ENCODE results near the gene PIK3AP1.

Gene PIK3AP1

DNA sequence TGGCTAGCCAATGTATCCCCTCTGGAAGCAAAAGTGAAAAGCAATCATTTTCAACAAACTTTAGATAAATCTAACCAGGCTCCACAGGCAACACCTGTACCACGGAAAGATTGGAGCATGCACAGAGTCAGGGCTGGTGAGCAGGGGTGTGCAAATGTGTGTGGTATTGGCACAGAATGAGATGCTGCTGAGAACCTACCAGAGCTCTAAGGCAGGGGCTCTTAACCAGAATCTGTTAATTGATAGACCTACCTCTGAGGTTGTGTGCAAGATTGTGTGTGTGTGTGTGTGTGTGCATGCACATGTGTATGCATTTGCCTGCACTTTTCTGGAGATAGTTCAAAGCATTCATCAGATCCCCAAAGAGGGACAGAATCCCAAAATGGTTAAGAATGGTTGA lies 62.9 kb downstream of the PIK3AP1 start:
- no peak for DNase-seq (ENCODE audit: low read depth)
- no peak overlapping the region for H3K4me3 ChIP-seq (ENCODE audit: control insufficient read depth, low read depth, low read length)
- TF ChIP-seq, protein P1, sequence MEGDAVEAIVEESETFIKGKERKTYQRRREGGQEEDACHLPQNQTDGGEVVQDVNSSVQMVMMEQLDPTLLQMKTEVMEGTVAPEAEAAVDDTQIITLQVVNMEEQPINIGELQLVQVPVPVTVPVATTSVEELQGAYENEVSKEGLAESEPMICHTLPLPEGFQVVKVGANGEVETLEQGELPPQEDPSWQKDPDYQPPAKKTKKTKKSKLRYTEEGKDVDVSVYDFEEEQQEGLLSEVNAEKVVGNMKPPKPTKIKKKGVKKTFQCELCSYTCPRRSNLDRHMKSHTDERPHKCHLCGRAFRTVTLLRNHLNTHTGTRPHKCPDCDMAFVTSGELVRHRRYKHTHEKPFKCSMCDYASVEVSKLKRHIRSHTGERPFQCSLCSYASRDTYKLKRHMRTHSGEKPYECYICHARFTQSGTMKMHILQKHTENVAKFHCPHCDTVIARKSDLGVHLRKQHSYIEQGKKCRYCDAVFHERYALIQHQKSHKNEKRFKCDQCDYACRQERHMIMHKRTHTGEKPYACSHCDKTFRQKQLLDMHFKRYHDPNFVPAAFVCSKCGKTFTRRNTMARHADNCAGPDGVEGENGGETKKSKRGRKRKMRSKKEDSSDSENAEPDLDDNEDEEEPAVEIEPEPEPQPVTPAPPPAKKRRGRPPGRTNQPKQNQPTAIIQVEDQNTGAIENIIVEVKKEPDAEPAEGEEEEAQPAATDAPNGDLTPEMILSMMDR (IDR thresholded peaks at IDR 0.05; ENCODE audit: control insufficient read depth, insufficient read depth, low read depth, low read length, missing control alignments), result no peak

DNA sequence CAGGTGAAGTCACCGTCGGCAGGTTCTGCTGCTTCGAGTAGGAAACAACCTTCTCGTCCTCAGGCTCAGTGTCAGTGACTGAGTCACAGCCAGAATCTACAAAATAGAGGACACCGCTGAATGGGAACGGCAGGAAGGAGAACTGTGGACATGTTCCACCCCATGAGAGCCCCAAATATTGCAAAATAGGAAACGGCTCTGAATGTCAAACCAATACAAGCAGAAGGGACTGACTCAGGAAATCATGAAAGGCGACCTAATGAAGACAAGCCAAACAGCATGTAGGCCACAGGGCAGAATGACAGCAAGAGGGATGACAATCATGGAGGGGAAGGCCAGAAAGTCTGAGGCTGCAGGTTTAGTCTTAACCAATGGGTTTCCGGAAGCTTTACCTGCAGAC lies 63.5 kb downstream of the PIK3AP1 start:
- DNase-seq (ENCODE audit: low read depth), result no peak
- H3K4me3 ChIP-seq (ENCODE audit: control insufficient read depth, low read depth, low read length), result no peak overlapping the region
- TF ChIP-seq, protein P1 (IDR thresholded peaks at IDR 0.05; ENCODE audit: control insufficient read depth, insufficient read depth, low read depth, low read length, missing control alignments), result no peak

DNA sequence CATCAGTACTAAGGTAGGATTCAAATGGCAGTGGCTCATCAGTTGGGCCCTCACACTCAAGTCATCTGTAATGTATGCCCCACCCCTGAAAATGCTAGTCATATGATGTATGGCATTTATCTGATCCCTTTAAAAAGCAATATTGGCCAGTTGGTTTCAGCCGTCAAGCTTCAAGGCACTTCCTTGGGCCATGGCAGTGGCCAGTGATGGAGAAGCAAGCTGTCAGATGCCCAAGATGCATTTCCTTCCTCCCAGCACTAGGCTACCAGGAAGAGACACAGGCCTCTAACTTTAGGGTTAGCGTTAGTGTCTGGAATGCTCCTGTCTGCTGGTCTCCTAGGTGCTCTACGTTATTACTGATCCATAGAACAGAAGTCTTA lies 64.1 kb downstream of the PIK3AP1 start:
- DNase-seq (ENCODE audit: low read depth), result no peak
- TF ChIP-seq, protein P1 (IDR thresholded peaks at IDR 0.05; ENCODE audit: control insufficient read depth, insufficient read depth, low read depth, low read length, missing control alignments), result no peak
- H3K4me3 ChIP-seq (ENCODE audit: control insufficient read depth, low read depth, low read length), result no peak overlapping the region

DNA sequence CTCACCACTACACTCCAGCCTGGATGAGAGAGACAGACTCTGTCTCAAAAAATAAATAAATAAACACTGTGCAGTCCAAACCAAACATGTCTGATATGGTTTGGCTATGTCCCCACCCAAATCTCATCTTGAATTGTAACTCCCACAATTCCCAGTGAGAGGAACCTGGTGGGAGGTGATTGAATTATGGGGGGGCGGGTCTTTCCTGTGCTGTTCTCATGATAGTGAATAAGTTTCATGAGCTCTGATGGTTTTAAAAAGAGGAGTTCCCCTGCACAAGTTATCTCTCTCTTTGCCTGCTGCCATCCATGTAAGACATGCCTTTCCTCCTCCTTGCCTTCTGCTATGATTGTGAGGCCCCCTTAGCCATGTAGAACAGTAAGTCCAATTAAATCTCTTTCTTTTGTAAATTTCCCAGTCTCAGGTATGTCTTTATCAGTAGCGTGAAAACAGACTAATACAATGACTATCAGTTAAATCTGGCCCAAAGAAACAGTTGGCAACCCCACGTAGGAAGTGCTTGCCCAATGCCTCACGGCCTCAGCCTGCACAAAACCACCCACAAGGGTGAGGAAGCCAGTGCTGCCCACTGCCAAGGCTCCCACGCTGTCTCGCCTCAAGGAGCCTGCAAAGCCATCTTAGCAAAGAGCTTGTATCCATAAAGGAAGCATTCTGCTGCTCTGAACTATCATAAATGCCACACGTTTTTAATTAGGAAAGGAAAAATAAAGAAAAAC lies 64.7 kb downstream of the PIK3AP1 start:
- H3K4me3 ChIP-seq (ENCODE audit: control insufficient read depth, low read depth, low read length), result no peak overlapping the region
- no peak for DNase-seq (ENCODE audit: low read depth)
- TF ChIP-seq, protein P1 (IDR thresholded peaks at IDR 0.05; ENCODE audit: control insufficient read depth, insufficient read depth, low read depth, low read length, missing control alignments), result no peak

DNA sequence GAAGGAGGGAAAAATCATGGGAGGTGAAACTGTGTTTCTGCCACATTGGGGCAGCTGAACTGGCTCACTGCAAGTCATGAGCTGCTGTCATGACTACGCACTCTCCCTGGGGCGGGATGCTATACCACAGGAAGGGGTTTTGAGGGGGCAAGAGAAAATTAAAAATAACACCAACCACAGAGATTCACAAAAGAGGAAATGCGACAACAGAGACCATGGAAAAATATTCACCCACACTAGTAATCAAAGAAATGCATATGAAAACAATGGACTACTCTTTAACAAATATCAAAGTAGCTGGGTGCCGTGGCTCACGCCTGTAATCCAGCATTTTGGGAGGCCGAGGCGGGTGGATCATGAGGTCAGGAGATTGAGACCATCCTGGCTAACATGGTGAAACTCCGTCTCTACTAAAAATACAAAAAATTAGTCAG lies 68.3 kb downstream of the PIK3AP1 start:
- H3K4me3 ChIP-seq (ENCODE audit: control insufficient read depth, low read depth, low read length), result no peak overlapping the region
- TF ChIP-seq, protein P1 (IDR thresholded peaks at IDR 0.05; ENCODE audit: control insufficient read depth, insufficient read depth, low read depth, low read length, missing control alignments), result no peak
- DNase-seq (ENCODE audit: low read depth), result no peak

DNA sequence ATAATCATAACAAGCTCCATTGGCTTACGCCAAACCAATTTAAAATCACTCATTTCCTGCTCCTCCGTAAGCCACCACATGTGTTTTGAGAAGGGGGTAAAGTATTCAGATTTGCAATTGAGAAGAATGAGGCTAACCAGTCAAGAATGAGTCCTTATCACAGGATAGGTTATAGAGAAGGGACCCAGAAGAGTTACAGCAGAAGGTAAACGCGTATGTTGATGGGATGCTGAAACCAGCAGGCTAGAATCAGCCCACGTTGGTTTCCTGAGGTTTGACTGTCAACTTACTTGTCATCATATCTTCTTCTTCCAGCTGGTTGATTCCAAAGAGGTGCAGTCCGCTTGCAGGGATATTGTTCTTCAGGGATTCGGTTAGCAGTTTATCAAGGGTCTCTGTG lies 69.4 kb downstream of the PIK3AP1 start:
- TF ChIP-seq, protein P1 (IDR thresholded peaks at IDR 0.05; ENCODE audit: control insufficient read depth, insufficient read depth, low read depth, low read length, missing control alignments), result no peak
- DNase-seq (ENCODE audit: low read depth), result no peak
- no peak overlapping the region for H3K4me3 ChIP-seq (ENCODE audit: control insufficient read depth, low read depth, low read length)
